Stimulated activated CD4-positive, alpha-beta T cell treated with anti-CD3 and anti-CD28 coated beads, Interleukin-4, amount 100 ng/mL, for 1 hour (primary cell): ENCODE results near the gene ARID2.

ENCODE experiments used
- DNase-seq: peaks from one replicate; pipeline ENCODE4 v3.0.0-alpha.2; 2020

The ARID2 gene

GRCh38 chr12:45721369-45721768, 8.1 kb upstream of the ARID2 start:
- DNase-seq, result no peak

- DNase-seq, result no peak
Measured at GRCh38 chr12:45721954-45722353, 7.6 kb upstream of the ARID2 start.

- no peak for DNase-seq
Measured at GRCh38 chr12:45725631-45726602, 3.6 kb upstream of the ARID2 start.

- DNase-seq, result peak; percentile 30
Measured at GRCh38 chr12:45726603-45727300, 2.8 kb upstream of the ARID2 start.

- DNase-seq, result peak; percentile 85
Measured at GRCh38 chr12:45727301-45727979, 2.1 kb upstream of the ARID2 start.

GRCh38 chr12:45727980-45728629, 1.4 kb upstream of the ARID2 start:
- DNase-seq, result no peak

GRCh38 chr12:45728630-45729232, 775 bp upstream of the ARID2 start:
- peak; percentile 94 for DNase-seq

GRCh38 chr12:45730084-45730347, 510 bp downstream of the ARID2 start:
- peak; percentile 57 for DNase-seq

GRCh38 chr12:45730348-45731189, 1.1 kb downstream of the ARID2 start:
- peak; percentile 57 for DNase-seq

- DNase-seq, result no peak
Measured at GRCh38 chr12:45731190-45731775, 1.8 kb downstream of the ARID2 start.

GRCh38 chr12:45732250-45732649, 2.7 kb downstream of the ARID2 start:
- DNase-seq, result no peak

- DNase-seq, result no peak
Measured at GRCh38 chr12:45732936-45733335, 3.4 kb downstream of the ARID2 start.

GRCh38 chr12:45737638-45738037, 8.1 kb downstream of the ARID2 start:
- no peak for DNase-seq

GRCh38 chr12:45742590-45742989, 13.1 kb downstream of the ARID2 start:
- no peak for DNase-seq

- no peak for DNase-seq
Measured at GRCh38 chr12:45743247-45743646, 13.7 kb downstream of the ARID2 start.

- DNase-seq, result no peak
Measured at GRCh38 chr12:45745861-45746277, 16.4 kb downstream of the ARID2 start.

- no peak for DNase-seq
Measured at GRCh38 chr12:45756666-45757065, 27.2 kb downstream of the ARID2 start.

- DNase-seq, result no peak
Measured at GRCh38 chr12:45757172-45757571, 27.7 kb downstream of the ARID2 start.

GRCh38 chr12:45760333-45760732, 30.8 kb downstream of the ARID2 start:
- no peak for DNase-seq

- DNase-seq, result no peak
Measured at GRCh38 chr12:45762185-45763110, 32.9 kb downstream of the ARID2 start.
